Measurements from ENCODE around the gene PRRG2. TPM values are rescaled to one million over a fixed set of nuclear protein-coding genes. Genes with fewer than 3 reads are reported as not detected.

Gene PRRG2
- total and polyA plus RNA-seq, 9 of the 15 experiments (the other 6 are each of a cell fraction or from before 2014, with no cell fraction given): 0.06 to 1.1 (median 0.33) TPM

GRCh38 chr19:49533551-49534488 lies 47.3 kb upstream of the PRRG2 start (continued):
- TF ChIP-seq HNRNPLL (IDR thresholded peaks at IDR 0.05; ENCODE audit: low read depth, low read length, poor library complexity, severe bottlenecking): peak; percentile 34
- peak; percentile 42 for TF ChIP-seq PHF20 (IDR thresholded peaks at IDR 0.05; ENCODE audit: partially characterized antibody)
- no peak; the same call in none of the 2 replicates for TF ChIP-seq XRCC5 (IDR thresholded peaks at IDR 0.05; ENCODE audit: low read depth, low read length)
- no peak for TF ChIP-seq UBTF (IDR thresholded peaks at IDR 0.05; ENCODE audit: borderline replicate concordance in 1 of 2, low read depth in 2 of 2, low read length in 2 of 2)
- TF ChIP-seq PHF8 (IDR thresholded peaks at IDR 0.05; ENCODE audit: borderline replicate concordance, low read length): peak; percentile 38; the same call in 1 of the 2 replicates
- peak; percentile 74 for TF ChIP-seq KLF1 (tag; IDR thresholded peaks at IDR 0.05)
- peak; percentile 80; the same call in 1 of the 2 replicates for TF ChIP-seq FOXP4 (CRISPR knock-in tag; IDR thresholded peaks at IDR 0.05; ENCODE audit: borderline replicate concordance)
- TF ChIP-seq ZBTB33 (CRISPR knock-in tag; IDR thresholded peaks at IDR 0.05): peak; percentile 61
- peak; percentile 73; the same call in 1 of the 2 replicates for TF ChIP-seq ZNF511 (CRISPR knock-in tag; IDR thresholded peaks at IDR 0.05)
- TF ChIP-seq RREB1 (CRISPR knock-in tag; IDR thresholded peaks at IDR 0.05): no peak
- no peak for TF ChIP-seq ATF1 (CRISPR knock-in tag; IDR thresholded peaks at IDR 0.05)
- peak; percentile 87 for TF ChIP-seq ATF1 (tag; IDR thresholded peaks at IDR 0.05)
